ENCODE data around the gene COL6A2.

DNA sequence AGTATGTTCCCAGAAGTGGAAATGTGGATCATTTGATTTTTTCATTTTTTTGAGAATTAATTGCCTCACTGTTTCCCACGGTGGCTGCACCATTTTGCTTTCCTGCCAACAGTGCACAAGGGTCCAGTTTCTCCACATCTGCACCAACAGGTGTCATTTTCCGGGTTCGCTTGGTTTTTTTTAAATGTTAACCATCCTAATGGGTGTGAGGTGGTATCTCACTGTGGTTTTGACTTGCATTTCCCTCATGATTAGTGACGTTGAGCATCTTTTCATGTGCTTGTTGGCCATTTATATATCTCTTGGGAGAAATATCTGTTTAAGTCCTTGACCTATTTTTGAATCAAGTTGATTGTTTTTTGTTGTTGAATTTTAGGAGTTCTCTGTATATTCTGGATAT is 3.0 kb downstream of the COL6A2 start:
- TF ChIP-seq, protein P1, sequence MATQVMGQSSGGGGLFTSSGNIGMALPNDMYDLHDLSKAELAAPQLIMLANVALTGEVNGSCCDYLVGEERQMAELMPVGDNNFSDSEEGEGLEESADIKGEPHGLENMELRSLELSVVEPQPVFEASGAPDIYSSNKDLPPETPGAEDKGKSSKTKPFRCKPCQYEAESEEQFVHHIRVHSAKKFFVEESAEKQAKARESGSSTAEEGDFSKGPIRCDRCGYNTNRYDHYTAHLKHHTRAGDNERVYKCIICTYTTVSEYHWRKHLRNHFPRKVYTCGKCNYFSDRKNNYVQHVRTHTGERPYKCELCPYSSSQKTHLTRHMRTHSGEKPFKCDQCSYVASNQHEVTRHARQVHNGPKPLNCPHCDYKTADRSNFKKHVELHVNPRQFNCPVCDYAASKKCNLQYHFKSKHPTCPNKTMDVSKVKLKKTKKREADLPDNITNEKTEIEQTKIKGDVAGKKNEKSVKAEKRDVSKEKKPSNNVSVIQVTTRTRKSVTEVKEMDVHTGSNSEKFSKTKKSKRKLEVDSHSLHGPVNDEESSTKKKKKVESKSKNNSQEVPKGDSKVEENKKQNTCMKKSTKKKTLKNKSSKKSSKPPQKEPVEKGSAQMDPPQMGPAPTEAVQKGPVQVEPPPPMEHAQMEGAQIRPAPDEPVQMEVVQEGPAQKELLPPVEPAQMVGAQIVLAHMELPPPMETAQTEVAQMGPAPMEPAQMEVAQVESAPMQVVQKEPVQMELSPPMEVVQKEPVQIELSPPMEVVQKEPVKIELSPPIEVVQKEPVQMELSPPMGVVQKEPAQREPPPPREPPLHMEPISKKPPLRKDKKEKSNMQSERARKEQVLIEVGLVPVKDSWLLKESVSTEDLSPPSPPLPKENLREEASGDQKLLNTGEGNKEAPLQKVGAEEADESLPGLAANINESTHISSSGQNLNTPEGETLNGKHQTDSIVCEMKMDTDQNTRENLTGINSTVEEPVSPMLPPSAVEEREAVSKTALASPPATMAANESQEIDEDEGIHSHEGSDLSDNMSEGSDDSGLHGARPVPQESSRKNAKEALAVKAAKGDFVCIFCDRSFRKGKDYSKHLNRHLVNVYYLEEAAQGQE (IDR thresholded peaks at IDR 0.05; ENCODE audit: unreplicated experiment), result no peak
- no peak for TF ChIP-seq CTCF (conservative IDR thresholded peaks at IDR 0.05; ENCODE audit: low read depth in 2 of 2)
- no peak for TF ChIP-seq EZH2 (IDR thresholded peaks at IDR 0.05; ENCODE audit: low read depth, unreplicated experiment)
- no peak for TF ChIP-seq JUNB (IDR thresholded peaks at IDR 0.05; ENCODE audit: unreplicated experiment)
- TF ChIP-seq, protein P2, sequence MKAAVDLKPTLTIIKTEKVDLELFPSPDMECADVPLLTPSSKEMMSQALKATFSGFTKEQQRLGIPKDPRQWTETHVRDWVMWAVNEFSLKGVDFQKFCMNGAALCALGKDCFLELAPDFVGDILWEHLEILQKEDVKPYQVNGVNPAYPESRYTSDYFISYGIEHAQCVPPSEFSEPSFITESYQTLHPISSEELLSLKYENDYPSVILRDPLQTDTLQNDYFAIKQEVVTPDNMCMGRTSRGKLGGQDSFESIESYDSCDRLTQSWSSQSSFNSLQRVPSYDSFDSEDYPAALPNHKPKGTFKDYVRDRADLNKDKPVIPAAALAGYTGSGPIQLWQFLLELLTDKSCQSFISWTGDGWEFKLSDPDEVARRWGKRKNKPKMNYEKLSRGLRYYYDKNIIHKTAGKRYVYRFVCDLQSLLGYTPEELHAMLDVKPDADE (IDR thresholded peaks at IDR 0.05), result no peak
- TF ChIP-seq CREB1 (CRISPR knock-in tag; IDR thresholded peaks at IDR 0.05; ENCODE audit: low read depth), result no peak
- TF ChIP-seq ZNF331 (CRISPR knock-in tag; IDR thresholded peaks at IDR 0.05; ENCODE audit: low read depth), result no peak
- no peak for TF ChIP-seq POLR2AphosphoS5 (IDR thresholded peaks at IDR 0.05; ENCODE audit: low read depth)
- TF ChIP-seq EZH2phosphoT487 (IDR thresholded peaks at IDR 0.05; ENCODE audit: unreplicated experiment), result no peak
- TF ChIP-seq ZNF114 (CRISPR knock-in tag; IDR thresholded peaks at IDR 0.05), result no peak
- no peak for TF ChIP-seq NANOG (IDR thresholded peaks at IDR 0.05; ENCODE audit: borderline replicate concordance)
- TF ChIP-seq, protein P3, sequence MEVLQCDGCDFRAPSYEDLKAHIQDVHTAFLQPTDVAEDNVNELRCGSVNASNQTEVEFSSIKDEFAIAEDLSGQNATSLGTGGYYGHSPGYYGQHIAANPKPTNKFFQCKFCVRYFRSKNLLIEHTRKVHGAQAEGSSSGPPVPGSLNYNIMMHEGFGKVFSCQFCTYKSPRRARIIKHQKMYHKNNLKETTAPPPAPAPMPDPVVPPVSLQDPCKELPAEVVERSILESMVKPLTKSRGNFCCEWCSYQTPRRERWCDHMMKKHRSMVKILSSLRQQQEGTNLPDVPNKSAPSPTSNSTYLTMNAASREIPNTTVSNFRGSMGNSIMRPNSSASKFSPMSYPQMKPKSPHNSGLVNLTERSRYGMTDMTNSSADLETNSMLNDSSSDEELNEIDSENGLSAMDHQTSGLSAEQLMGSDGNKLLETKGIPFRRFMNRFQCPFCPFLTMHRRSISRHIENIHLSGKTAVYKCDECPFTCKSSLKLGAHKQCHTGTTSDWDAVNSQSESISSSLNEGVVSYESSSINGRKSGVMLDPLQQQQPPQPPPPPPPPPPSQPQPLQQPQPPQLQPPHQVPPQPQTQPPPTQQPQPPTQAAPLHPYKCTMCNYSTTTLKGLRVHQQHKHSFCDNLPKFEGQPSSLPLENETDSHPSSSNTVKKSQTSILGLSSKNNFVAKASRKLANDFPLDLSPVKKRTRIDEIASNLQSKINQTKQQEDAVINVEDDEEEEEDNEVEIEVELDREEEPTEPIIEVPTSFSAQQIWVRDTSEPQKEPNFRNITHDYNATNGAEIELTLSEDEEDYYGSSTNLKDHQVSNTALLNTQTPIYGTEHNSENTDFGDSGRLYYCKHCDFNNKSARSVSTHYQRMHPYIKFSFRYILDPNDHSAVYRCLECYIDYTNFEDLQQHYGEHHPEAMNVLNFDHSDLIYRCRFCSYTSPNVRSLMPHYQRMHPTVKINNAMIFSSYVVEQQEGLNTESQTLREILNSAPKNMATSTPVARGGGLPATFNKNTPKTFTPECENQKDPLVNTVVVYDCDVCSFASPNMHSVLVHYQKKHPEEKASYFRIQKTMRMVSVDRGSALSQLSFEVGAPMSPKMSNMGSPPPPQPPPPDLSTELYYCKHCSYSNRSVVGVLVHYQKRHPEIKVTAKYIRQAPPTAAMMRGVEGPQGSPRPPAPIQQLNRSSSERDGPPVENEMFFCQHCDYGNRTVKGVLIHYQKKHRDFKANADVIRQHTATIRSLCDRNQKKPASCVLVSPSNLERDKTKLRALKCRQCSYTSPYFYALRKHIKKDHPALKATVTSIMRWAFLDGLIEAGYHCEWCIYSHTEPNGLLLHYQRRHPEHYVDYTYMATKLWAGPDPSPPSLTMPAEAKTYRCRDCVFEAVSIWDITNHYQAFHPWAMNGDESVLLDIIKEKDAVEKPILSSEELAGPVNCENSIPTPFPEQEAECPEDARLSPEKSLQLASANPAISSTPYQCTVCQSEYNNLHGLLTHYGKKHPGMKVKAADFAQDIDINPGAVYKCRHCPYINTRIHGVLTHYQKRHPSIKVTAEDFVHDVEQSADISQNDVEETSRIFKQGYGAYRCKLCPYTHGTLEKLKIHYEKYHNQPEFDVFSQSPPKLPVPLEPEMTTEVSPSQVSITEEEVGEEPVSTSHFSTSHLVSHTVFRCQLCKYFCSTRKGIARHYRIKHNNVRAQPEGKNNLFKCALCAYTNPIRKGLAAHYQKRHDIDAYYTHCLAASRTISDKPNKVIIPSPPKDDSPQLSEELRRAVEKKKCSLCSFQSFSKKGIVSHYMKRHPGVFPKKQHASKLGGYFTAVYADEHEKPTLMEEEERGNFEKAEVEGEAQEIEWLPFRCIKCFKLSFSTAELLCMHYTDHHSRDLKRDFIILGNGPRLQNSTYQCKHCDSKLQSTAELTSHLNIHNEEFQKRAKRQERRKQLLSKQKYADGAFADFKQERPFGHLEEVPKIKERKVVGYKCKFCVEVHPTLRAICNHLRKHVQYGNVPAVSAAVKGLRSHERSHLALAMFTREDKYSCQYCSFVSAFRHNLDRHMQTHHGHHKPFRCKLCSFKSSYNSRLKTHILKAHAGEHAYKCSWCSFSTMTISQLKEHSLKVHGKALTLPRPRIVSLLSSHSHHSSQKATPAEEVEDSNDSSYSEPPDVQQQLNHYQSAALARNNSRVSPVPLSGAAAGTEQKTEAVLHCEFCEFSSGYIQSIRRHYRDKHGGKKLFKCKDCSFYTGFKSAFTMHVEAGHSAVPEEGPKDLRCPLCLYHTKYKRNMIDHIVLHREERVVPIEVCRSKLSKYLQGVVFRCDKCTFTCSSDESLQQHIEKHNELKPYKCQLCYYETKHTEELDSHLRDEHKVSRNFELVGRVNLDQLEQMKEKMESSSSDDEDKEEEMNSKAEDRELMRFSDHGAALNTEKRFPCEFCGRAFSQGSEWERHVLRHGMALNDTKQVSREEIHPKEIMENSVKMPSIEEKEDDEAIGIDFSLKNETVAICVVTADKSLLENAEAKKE (CRISPR knock-in tag; IDR thresholded peaks at IDR 0.05), result no peak
- TF ChIP-seq STAT1 (IDR thresholded peaks at IDR 0.05; ENCODE audit: unreplicated experiment), result no peak

All from GM23338 (cell line).